NCI-H748 (cell line): ENCODE measurements around the gene SYPL1.
"Not testable (repeated sequence)": the region's sequence is repeated elsewhere in the genome, so short reads cannot be mapped to it uniquely, and the experiment has no call there.

Experiments used
- DNase-seq: peaks from one replicate; lab custom pipeline; 2025; ENCODE audit not compliant: unreplicated experiment; lab: John Stamatoyannopoulos, UW

The SYPL1 gene

GRCh38 chr7:106112118-106112971 is at the start of gene SYPL1:
TSS of gene SYPL1 (minus strand) at chr7:106112312. CDS start at chr7:106112208, 104 bp downstream.
- peak; percentile 94 for DNase-seq

- no peak for DNase-seq
Measured at GRCh38 chr7:106155027-106155426, 42.9 kb upstream of the SYPL1 start.

GRCh38 chr7:106153891-106154449 is 41.9 kb upstream of the SYPL1 start:
- DNase-seq, result peak; percentile 63

GRCh38 chr7:106152313-106152665 is 40.2 kb upstream of the SYPL1 start:
- no peak for DNase-seq

GRCh38 chr7:106151459-106152312 is 39.6 kb upstream of the SYPL1 start:
- no peak for DNase-seq

GRCh38 chr7:106143711-106144337 is 31.7 kb upstream of the SYPL1 start:
- DNase-seq, result no peak

GRCh38 chr7:106142136-106142535 is 30.0 kb upstream of the SYPL1 start:
- DNase-seq, result no peak

- no peak for DNase-seq
Measured at GRCh38 chr7:106140406-106141173, 28.5 kb upstream of the SYPL1 start.

GRCh38 chr7:106139265-106140251 is 27.4 kb upstream of the SYPL1 start:
- DNase-seq, result no peak

- no peak for DNase-seq
Measured at GRCh38 chr7:106138776-106139175, 26.7 kb upstream of the SYPL1 start.

- DNase-seq, result not testable (repeated sequence)
Measured at GRCh38 chr7:106138181-106138580, 26.1 kb upstream of the SYPL1 start.

GRCh38 chr7:106134241-106134640 is 22.1 kb upstream of the SYPL1 start:
- DNase-seq, result no peak

GRCh38 chr7:106129291-106129690 is 17.2 kb upstream of the SYPL1 start:
- no peak for DNase-seq

- no peak for DNase-seq
Measured at GRCh38 chr7:106128836-106129235, 16.7 kb upstream of the SYPL1 start.

- no peak for DNase-seq
Measured at GRCh38 chr7:106127984-106128780, 16.1 kb upstream of the SYPL1 start.

- DNase-seq, result peak; percentile 58
Measured at GRCh38 chr7:106126170-106126938, 14.2 kb upstream of the SYPL1 start.

- DNase-seq, result no peak
Measured at GRCh38 chr7:106125417-106125816, 13.3 kb upstream of the SYPL1 start.

- no peak for DNase-seq
Measured at GRCh38 chr7:106124186-106124585, 12.1 kb upstream of the SYPL1 start.
